GM11168 (cell line): Measurements from ENCODE around the gene IRF1.

Source experiments
- in situ Hi-C: fragments of 300-500 bp; cut with MboI; formaldehyde crosslinking; loops from one replicate; pipeline ENCODE4 v1.12.0; 2022; ENCODE audit warnings: low sequenced_read_pairs; ENCODE audit not compliant: unreplicated experiment

The IRF1 gene

GRCh38 chr5:132465059-132465707 lies 25.4 kb downstream of the IRF1 start:
- in situ Hi-C loops = no loop called here

- in situ Hi-C loops = no loop called here
Observed at GRCh38 chr5:132464156-132464939, 26.2 kb downstream of the IRF1 start.

- in situ Hi-C loops = no loop called here
Observed at GRCh38 chr5:132463811-132464155, 26.8 kb downstream of the IRF1 start.

- in situ Hi-C loops = no loop called here
Observed at GRCh38 chr5:132462856-132463745, 27.5 kb downstream of the IRF1 start.

GRCh38 chr5:132462333-132462732 lies 28.2 kb downstream of the IRF1 start:
- in situ Hi-C loops = no loop called here

GRCh38 chr5:132461569-132462070 lies 29.0 kb downstream of the IRF1 start:
- in situ Hi-C loops = no loop called here

- in situ Hi-C loops = no loop called here
Observed at GRCh38 chr5:132460846-132461568, 29.6 kb downstream of the IRF1 start.

- in situ Hi-C loops = no loop called here
Observed at GRCh38 chr5:132459983-132460838, 30.4 kb downstream of the IRF1 start.

GRCh38 chr5:132459031-132459982 lies 31.3 kb downstream of the IRF1 start:
- in situ Hi-C loops = no loop called here

GRCh38 chr5:132458651-132459030 lies 31.9 kb downstream of the IRF1 start:
- in situ Hi-C loops = no loop called here

- in situ Hi-C loops = no loop called here
Observed at GRCh38 chr5:132458226-132458560, 32.4 kb downstream of the IRF1 start.

- in situ Hi-C loops = no loop called here
Observed at GRCh38 chr5:132457371-132458225, 33.0 kb downstream of the IRF1 start.

GRCh38 chr5:132456987-132457361 lies 33.6 kb downstream of the IRF1 start:
- in situ Hi-C loops = no loop called here

- in situ Hi-C loops = no loop called here
Observed at GRCh38 chr5:132456296-132456986, 34.1 kb downstream of the IRF1 start.

- in situ Hi-C loops = no loop called here
Observed at GRCh38 chr5:132455614-132456115, 34.9 kb downstream of the IRF1 start.

GRCh38 chr5:132454361-132454760 lies 36.2 kb downstream of the IRF1 start:
- in situ Hi-C loops = no loop called here

- in situ Hi-C loops = no loop called here
Observed at GRCh38 chr5:132451387-132451786, 39.2 kb downstream of the IRF1 start.
